IMR-90 (cell line): ENCODE results near the gene KDM5B. TPM values are rescaled to one million over a fixed set of nuclear protein-coding genes. Genes with fewer than 3 reads are reported as not detected.

Source experiments
- ATAC-seq: fragments of 200-7000 bp; cut with Tn5 transposase; 2 replicates; pipeline ENCODE4 v1.9.1; 2020; ENCODE audit warnings: low read depth, mild to moderate bottlenecking, moderate library complexity
- BruUV-seq: library from RNA; stranded (reverse); fragments of 400-500 nt; replicated peaks from 2 replicates; lab custom pipeline; 2021; lab: Mats Ljungman, UMichigan
- CTCF ChIA-PET: fragments of 300-600 bp; formaldehyde crosslinking; extraction: SDS; loops from one replicate; lab custom pipeline; 2021; ENCODE audit warnings: antibody characterized with exemption; lab: Yijun Ruan, JAX
- POLR2A ChIA-PET: fragments of 300-600 bp; sonication (Branson Sonifier 250); formaldehyde crosslinking; loops from one replicate; lab custom pipeline; 2022; ENCODE audit warnings: antibody characterized with exemption; ENCODE audit not compliant: unreplicated experiment; lab: Charles Lee
- DNase-seq: peaks from one replicate; pipeline ENCODE4 v3.0.0; 2013
- H2AFZ ChIP-seq: replicated peaks from 2 replicates; pipeline ENCODE3; 2013; ENCODE audit warnings: low read length, mild to moderate bottlenecking; ENCODE audit not compliant: poor library complexity
- H2AK5ac ChIP-seq: 2 replicates; pipeline ENCODE4 v1.6.1; 2013; ENCODE audit warnings: low read depth, low read length, inconsistent platforms
- H2AK9ac ChIP-seq: replicated peaks from 2 replicates; pipeline ENCODE3; 2013; ENCODE audit warnings: mild to moderate bottlenecking, low read depth, low read length, moderate library complexity; ENCODE audit not compliant: poor library complexity
- H2BK120ac ChIP-seq: 2 replicates; pipeline ENCODE4 v1.6.1; 2013; ENCODE audit warnings: low read depth, low read length, inconsistent platforms
- H2BK15ac ChIP-seq: 3 replicates; pipeline ENCODE4 v1.6.1; 2013; ENCODE audit warnings: low read depth, low read length, inconsistent platforms
- H2BK20ac ChIP-seq: 2 replicates; pipeline ENCODE4 v1.6.1; 2013; ENCODE audit warnings: low read depth, mild to moderate bottlenecking, inconsistent platforms, low read length, moderate library complexity
- H2BK5ac ChIP-seq: 2 replicates; pipeline ENCODE4 v1.6.1; 2013; ENCODE audit warnings: mild to moderate bottlenecking, low read depth, low read length, inconsistent platforms; ENCODE audit not compliant: poor library complexity, severe bottlenecking
- H3K14ac ChIP-seq: replicated peaks from 2 replicates; pipeline ENCODE4 v1.6.1; 2013; ENCODE audit warnings: low read depth, low read length, inconsistent platforms
- H3K18ac ChIP-seq: 2 replicates; pipeline ENCODE4 v1.6.1; 2013; ENCODE audit warnings: low read depth, low read length, control low read depth
- H3K23ac ChIP-seq: 2 replicates; pipeline ENCODE4 v1.6.1; 2013; ENCODE audit warnings: low read depth, low read length, inconsistent platforms
- H3K27ac ChIP-seq: 2 replicates; pipeline ENCODE4 v1.5.1; 2013; ENCODE audit warnings: mild to moderate bottlenecking, control low read depth, low read length; ENCODE audit not compliant: insufficient read depth
- H3K27me3 ChIP-seq: 2 replicates; pipeline ENCODE4 v1.6.1; 2013; ENCODE audit warnings: low read length; ENCODE audit not compliant: control insufficient read depth, insufficient read depth
- H3K36me3 ChIP-seq: 2 replicates; pipeline ENCODE4 v1.6.1; 2013; ENCODE audit warnings: low read length, mixed read lengths; ENCODE audit not compliant: control insufficient read depth, insufficient read depth
- H3K4ac ChIP-seq: 2 replicates; pipeline ENCODE4 v1.6.1; 2013; ENCODE audit warnings: low read depth, low read length, inconsistent platforms
- H3K4me1 ChIP-seq: 2 replicates; pipeline ENCODE4 v1.6.1; 2013; ENCODE audit warnings: low read length, mixed read lengths; ENCODE audit not compliant: control insufficient read depth, insufficient read depth
- H3K4me2 ChIP-seq: 2 replicates; pipeline ENCODE4 v1.6.1; 2013; ENCODE audit warnings: low read depth, mild to moderate bottlenecking, control low read depth, low read length, moderate library complexity
- H3K4me3 ChIP-seq: 2 replicates; pipeline ENCODE4 v1.5.1; 2013; ENCODE audit warnings: low read depth, mild to moderate bottlenecking, control low read depth, low read length, moderate library complexity; ENCODE audit not compliant: insufficient read depth
- H3K56ac ChIP-seq: 2 replicates; pipeline ENCODE4 v1.6.1; 2013; ENCODE audit warnings: low read length, inconsistent platforms; ENCODE audit not compliant: insufficient read depth; ENCODE audit errors: extremely low read depth
- H3K79me1 ChIP-seq, 2 experiments: 2 replicates each; pipeline ENCODE4 v1.6.1; 2013; ENCODE audit warnings: low read length in 2 of 2, inconsistent platforms in 1 of 2, low read depth in 1 of 2
- H3K9ac ChIP-seq: 2 replicates; pipeline ENCODE4 v1.6.1; 2013; ENCODE audit warnings: low read depth, low read length, control low read depth
- H3K9me1 ChIP-seq: 2 replicates; pipeline ENCODE4 v1.6.1; 2013; ENCODE audit warnings: low read length, inconsistent platforms; ENCODE audit not compliant: insufficient read depth
- H3K9me3 ChIP-seq: 2 replicates; pipeline ENCODE4 v1.6.1; 2013; ENCODE audit warnings: low read length; ENCODE audit not compliant: control insufficient read depth, insufficient read depth
- H4K20me1 ChIP-seq: 2 replicates; pipeline ENCODE4 v1.6.1; 2013; ENCODE audit warnings: low read length, inconsistent platforms; ENCODE audit not compliant: insufficient read depth
- H4K5ac ChIP-seq: 2 replicates; pipeline ENCODE4 v1.6.1; 2013; ENCODE audit warnings: mild to moderate bottlenecking, low read depth, low read length, control low read depth
- H4K8ac ChIP-seq, 2 experiments: 2 replicates each; pipeline ENCODE4 v1.6.1; 2013; ENCODE audit warnings: low read depth in 2 of 2, low read length in 2 of 2, control low read depth in 1 of 2, inconsistent platforms in 1 of 2
- H4K91ac ChIP-seq: 2 replicates; pipeline ENCODE4 v1.6.1; 2013; ENCODE audit warnings: low read depth, low read length, inconsistent platforms; ENCODE audit not compliant: insufficient read depth
- BHLHE40 ChIP-seq: fragments of 150-350 bp; IDR thresholded peaks from 2 replicates; pipeline ENCODE4 v1.6.1; 2016; ENCODE audit warnings: mild to moderate bottlenecking, low read depth, low read length
- CEBPB ChIP-seq: IDR thresholded peaks from 2 replicates; pipeline ENCODE4 v1.6.1; 2012; ENCODE audit warnings: low read depth, low read length, improper control_type of control experiment
- CHD1 ChIP-seq: IDR thresholded peaks from 2 replicates; pipeline ENCODE4 v1.6.1; 2012; ENCODE audit warnings: low read depth, low read length, improper control_type of control experiment
- NFE2L2 ChIP-seq: fragments of 150-350 bp; IDR thresholded peaks from 2 replicates; pipeline ENCODE4 v1.6.1; 2016; ENCODE audit warnings: low read depth, mild to moderate bottlenecking, low read length
- POLR2A ChIP-seq: IDR thresholded peaks from 2 replicates; pipeline ENCODE4 v1.6.1; 2012; ENCODE audit warnings: mild to moderate bottlenecking, low read depth, low read length
- RCOR1 ChIP-seq: IDR thresholded peaks from 2 replicates; pipeline ENCODE4 v1.6.1; 2012; ENCODE audit warnings: mild to moderate bottlenecking, low read length, improper control_type of control experiment; ENCODE audit not compliant: insufficient replicate concordance
- RFX5 ChIP-seq: IDR thresholded peaks from 2 replicates; pipeline ENCODE4 v1.8.0; 2012; ENCODE audit warnings: low read depth, mild to moderate bottlenecking, low read length, moderate library complexity
- SMC3 ChIP-seq: fragments of 150-350 bp; IDR thresholded peaks from 2 replicates; pipeline ENCODE4 v1.6.1; 2016; ENCODE audit warnings: low read depth, mild to moderate bottlenecking, antibody characterized with exemption, low read length, moderate library complexity
- WGBS, 2 experiments: methylation state at CpG; one replicate each; pipeline versions ENCODE4 v1.1.5 to v1.1.7; 2013; ENCODE audit warnings: missing lambda C conversion rate in 2 of 2; ENCODE audit not compliant: insufficient read length in 1 of 2; ENCODE audit errors: extremely low coverage in 2 of 2; 5-methylcytosine and 5-hydroxymethylcytosine counted together
- dilution Hi-C: fragments of 300-500 bp; cut with HindIII; formaldehyde crosslinking; loops from one replicate; pipeline ENCODE4 v1.14.3; 2018; ENCODE audit warnings: low sequenced_read_pairs; ENCODE audit not compliant: unreplicated experiment
- in situ Hi-C: fragments of 300-500 bp; cut with MboI; formaldehyde crosslinking; loops from 3 replicates; pipeline ENCODE4 v1.14.3; 2019; ENCODE audit warnings: low sequenced_read_pairs, inconsistent platforms, mixed read lengths
- intact Hi-C: fragments of 100-400 bp; cut with micrococcal nuclease; formaldehyde crosslinking; loops from 2 replicates; pipeline ENCODE4 v1.10.0; 2022
- polyA plus RNA-seq, 3 experiments: library from polyadenylated mRNA; depleted of rRNA; stranded (reverse); fragments of >200 nt; gene quantifications; 2 replicates each; pipeline ENCODE4 v1.2.3, GENCODE V29; 2012; ENCODE audit warnings: low replicate concordance in 1 of 3
- total RNA-seq: library from RNA; depleted of rRNA; stranded (reverse); fragments of >200 nt; gene quantifications from 2 replicates; pipeline ENCODE4 v1.2.3, GENCODE V29; 2012
- TF ChIP-seq, protein P1 (sequence below): fragments of 150-350 bp; IDR thresholded peaks from 2 replicates; pipeline ENCODE4 v1.6.1; 2017; ENCODE audit warnings: mild to moderate bottlenecking, antibody characterized with exemption, low read length, low read depth

Gene KDM5B
- total and polyA plus RNA-seq, 2 of the 4 experiments (the other 2 are of a cell fraction) = 28.8 to 82.1 TPM

- Histone ChIP-seq H4K20me1 (peaks cover 3% of the 10 kb centered on the region; the same call in 1 of the 2 replicates), H3K56ac (no peak overlapping the region), H2BK15ac (no peak overlapping the region), H3K18ac (no peak overlapping the region), H2BK5ac (no peak overlapping the region), H4K8ac (no peak overlapping the region), H4K91ac (no peak overlapping the region), H3K23ac (no peak overlapping the region), H3K4me3 (no peak overlapping the region), H2AK9ac (no peak overlapping the region), H3K4me1 (no peaks in the 10 kb centered on the region), H3K27ac (no peak overlapping the region), H3K9ac (no peak overlapping the region), H3K36me3 (no peaks in the 10 kb centered on the region), H3K4me2 (no peak overlapping the region), H2BK20ac (no peak overlapping the region), H3K9me1 (no peaks in the 10 kb centered on the region), H2BK120ac (no peak overlapping the region), H3K9me3 (no peaks in the 10 kb centered on the region), H3K27me3 (peaks cover 59% of the 10 kb centered on the region), H3K4ac (no peak overlapping the region), H3K79me1 (no peaks in the 10 kb centered on the region), H2AFZ (no peak overlapping the region), H3K14ac (no peak overlapping the region), H2AK5ac (no peak overlapping the region), H4K5ac (no peak overlapping the region)
- ChIA-PET POLR2A (no interaction called here), CTCF (no interaction called here)
- ATAC-seq (no peak), DNase-seq (no peak)
- no TSS peak for BruUV-seq
- in situ Hi-C loops (no loop called here), dilution Hi-C loops (no loop called here), intact Hi-C loops (no loop called here)
- TF ChIP-seq RFX5 = no peak
- no peak for TF ChIP-seq RCOR1
- no peak for TF ChIP-seq BHLHE40
- TF ChIP-seq, protein P1, sequence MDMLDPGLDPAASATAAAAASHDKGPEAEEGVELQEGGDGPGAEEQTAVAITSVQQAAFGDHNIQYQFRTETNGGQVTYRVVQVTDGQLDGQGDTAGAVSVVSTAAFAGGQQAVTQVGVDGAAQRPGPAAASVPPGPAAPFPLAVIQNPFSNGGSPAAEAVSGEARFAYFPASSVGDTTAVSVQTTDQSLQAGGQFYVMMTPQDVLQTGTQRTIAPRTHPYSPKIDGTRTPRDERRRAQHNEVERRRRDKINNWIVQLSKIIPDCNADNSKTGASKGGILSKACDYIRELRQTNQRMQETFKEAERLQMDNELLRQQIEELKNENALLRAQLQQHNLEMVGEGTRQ = no peak
- no peak for TF ChIP-seq CEBPB
- TF ChIP-seq CHD1 = no peak
- TF ChIP-seq SMC3 = no peak
- no peak for TF ChIP-seq NFE2L2
- TF ChIP-seq POLR2A = no peak
- no CpG with 5 or more reads among the region's 5 CpGs for WGBS, 2 experiments
Observed at GRCh38 chr1:202694314-202694713, 113.9 kb downstream of the KDM5B start.
